Sigmoid colon (tissue), 4 donors: ENCODE results near the gene C11orf52.

Experiments
- CTCF ChIP-seq, 4 experiments: fragments of 450-650 bp in 3 of 4; fragments of 200-600 bp in 1 of 4; IDR thresholded peaks; one replicate each; pipeline ENCODE4 v1.5.1; 2016 to 2019; ENCODE audit warnings: antibody characterized with exemption in 4 of 4, mild to moderate bottlenecking in 3 of 4, moderate library complexity in 2 of 4
- POLR2A ChIP-seq, 2 donors: fragments of 450-650 bp; IDR thresholded peaks; one replicate each; pipeline ENCODE4 v1.6.1; 2016; ENCODE audit warnings: antibody characterized with exemption in 2 of 2, mild to moderate bottlenecking in 2 of 2, moderate library complexity in 2 of 2
- POLR2AphosphoS5 ChIP-seq, 4 donors: sonication (generic); formaldehyde crosslinking; IDR thresholded peaks; one replicate each; pipeline ENCODE4 v1.6.1; 2017; ENCODE audit warnings: antibody characterized with exemption in 4 of 4

GRCh38 chr11:111933872-111934271 lies 15.2 kb downstream of the C11orf52 start:
- TF ChIP-seq CTCF (IDR thresholded peaks at IDR 0.05) (no peak), POLR2A (IDR thresholded peaks at IDR 0.05) (no peak), POLR2AphosphoS5 (IDR thresholded peaks at IDR 0.05) (no peak)
